NCI-H1092 treated with DMSO at 0.1 percent for 48 hours (cell line): ENCODE data around the gene AP1S1.

ENCODE experiments used
- DNase-seq: peaks from one replicate; lab custom pipeline; 2025; lab: John Stamatoyannopoulos, UW

The AP1S1 gene

DNA sequence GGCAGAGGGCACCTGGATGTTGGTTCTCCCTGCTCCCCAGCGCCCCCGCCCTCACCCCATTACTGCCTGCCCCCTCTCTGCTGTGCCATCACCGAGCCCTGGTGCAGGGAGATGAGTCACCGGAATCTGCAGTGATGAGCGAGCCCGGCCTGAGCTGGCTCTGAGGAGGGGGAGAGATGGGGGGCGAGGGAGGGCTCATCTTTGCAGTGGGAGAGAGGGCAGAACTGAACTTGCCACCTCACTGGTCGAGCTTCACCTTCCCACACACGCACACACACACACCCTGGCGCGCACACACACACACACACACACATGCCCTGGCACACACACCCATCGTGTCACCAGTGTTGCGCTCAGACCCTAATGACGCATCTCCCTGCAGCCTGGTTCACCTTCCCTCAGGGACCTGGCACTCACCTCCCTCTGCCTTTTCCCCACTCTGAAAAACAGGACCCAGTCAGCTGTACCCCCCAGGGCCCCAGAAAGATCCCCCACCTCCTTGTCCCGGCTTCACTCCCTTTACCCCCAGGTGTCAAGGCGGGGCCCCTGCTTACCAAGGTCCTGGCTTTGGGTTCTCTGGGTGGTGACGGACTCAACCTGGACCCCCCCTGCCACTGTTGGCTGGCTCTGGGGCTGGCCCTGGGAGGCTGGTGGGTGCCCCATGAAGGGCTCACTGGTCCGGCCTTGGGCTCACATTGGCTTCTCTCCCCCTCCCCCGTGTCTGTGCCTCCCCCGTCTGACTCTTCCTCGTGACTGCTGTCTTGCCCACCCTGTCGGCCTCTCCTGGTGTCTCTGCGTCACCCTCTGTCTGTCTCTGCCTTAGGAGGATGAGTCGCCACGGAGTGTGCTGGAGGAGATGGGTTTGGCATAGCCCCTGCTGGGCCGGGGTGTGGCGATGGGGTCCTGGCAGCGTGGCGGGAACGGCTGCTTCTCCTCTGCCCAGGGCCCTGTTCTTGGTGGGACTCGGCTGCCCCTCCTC lies 5.7 kb downstream of the AP1S1 start:
- DNase-seq, result no peak

GRCh38 chr7:101160910-101161309 lies 6.6 kb downstream of the AP1S1 start:
- no peak for DNase-seq

- DNase-seq, result no peak
These were observed 7.6 kb downstream of the AP1S1 start for GRCh38 chr7:101161692-101162471.

DNA sequence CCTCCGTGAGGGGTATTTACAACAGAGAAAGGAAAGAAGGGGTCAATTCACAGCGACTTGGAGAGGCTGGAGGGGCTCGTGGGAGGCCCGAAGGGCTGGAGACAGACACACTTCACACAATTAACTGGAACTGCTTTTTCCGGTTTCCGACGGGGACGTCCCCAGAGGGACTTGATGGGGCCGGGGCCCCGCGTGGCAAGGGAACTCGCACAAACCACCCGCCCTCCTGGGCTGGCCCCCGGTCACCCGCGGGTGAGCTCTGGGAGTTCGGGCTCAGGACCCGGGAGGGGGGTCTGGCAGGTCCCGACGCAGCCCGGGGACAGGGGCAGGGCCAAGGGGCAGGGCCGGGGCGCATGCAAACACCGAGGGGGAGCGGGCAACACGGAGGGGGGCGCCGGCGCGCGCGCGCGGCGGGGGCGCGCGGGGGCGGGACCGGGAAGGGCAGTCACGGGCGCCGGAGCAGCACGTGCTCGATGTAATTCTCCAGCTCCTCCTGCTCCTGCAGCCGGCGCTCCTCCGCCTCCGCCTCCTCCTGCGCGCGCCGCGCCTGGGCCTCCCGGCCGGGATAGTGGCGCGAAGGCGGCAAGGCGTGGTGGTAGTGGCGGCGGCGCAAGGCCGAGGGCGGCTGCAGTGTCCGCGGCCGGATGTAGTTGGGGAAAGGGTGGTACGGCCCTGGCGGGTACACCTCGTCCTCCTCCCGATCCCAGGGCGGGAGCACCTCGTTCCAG lies 8.4 kb downstream of the AP1S1 start:
- DNase-seq, result peak; percentile 82

DNA sequence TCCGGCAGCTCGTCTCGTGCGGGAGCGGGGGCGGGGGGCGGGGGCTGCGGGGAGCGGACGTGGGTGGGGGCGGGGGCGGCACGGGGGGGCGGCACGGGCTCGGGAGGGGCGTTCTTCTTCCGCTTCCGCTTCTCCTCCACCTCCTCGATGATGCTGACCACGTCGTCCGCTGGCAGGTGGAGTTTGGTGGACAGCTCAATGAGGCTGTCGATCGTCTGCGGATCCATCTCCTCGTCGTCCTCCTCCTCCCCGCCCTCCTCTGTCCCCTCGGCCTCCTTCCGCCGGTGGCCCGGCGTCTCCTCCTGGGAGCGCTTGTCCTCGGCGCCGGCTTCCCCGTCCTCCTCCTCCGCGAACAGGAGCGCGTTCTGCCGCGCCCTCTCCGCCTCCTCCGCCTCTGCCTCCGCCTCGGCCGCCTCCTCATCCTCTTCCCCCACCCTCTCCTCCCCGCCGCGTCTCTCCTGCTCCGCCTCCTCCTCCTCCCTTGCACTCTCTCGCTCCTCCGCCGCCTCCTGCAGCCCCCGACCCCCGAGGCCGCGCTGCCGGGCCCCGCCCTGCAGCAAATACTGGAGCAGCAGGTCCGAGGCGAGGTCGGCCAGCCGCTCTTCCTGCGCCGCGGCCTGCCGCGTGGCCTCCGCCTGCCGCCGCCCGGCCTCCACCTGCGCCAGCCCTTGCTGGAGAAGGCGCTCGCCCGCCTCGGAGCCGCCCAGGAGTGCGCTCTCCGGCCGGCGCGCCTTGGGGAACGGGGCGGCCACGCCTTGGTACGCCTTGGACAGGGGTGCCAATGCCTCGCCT lies 9.2 kb downstream of the AP1S1 start:
- DNase-seq, result peak; percentile 82

DNA sequence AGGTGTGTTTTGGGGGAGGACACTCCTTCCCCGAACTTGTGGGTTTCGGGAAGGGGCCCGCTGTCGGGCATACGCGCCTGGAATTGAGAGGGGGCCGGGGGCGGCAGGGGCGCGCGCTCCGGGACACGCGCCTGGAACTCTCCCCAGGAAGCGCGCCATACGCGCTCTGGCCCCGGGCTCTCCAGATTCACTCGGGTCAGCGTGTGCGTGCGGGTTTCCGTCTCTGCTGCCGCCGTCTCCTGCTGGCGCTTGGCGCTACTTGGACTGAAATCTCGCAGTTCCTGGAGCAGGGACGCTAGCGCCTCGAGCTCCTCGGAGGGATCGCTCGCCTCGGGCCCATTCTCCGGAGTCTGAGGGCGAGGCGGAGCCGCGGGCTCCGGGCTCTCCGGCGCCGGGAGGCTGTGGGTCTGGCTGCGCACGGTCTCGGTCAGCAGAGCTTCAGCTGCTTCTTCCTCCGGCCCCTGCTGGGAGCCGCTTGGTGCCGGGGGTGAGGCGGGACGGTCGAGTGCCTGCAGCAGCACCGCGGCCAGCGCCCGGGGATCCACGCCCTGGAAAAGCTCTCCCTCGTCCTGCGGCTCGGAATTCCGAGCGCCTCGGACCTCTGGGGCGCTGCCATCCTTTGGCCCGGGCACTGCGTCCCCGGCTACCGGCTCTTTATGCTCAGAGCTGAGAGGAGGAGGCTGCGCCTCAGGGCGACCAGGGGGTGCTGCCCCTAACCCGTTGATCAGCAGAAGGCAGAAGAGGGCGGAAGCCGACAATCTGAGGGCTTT lies 10.0 kb downstream of the AP1S1 start:
- DNase-seq, result no peak

GRCh38 chr7:101165075-101165957 lies 11.0 kb downstream of the AP1S1 start, which contains the start of gene VGF:
Gene VGF, minus strand, starts transcription at chr7:101165569. Its CDS starts 726 bp downstream, at chr7:101164843.
- peak; percentile 95 for DNase-seq

GRCh38 chr7:101165958-101166647 lies 11.8 kb downstream of the AP1S1 start:
- DNase-seq, result no peak

DNA sequence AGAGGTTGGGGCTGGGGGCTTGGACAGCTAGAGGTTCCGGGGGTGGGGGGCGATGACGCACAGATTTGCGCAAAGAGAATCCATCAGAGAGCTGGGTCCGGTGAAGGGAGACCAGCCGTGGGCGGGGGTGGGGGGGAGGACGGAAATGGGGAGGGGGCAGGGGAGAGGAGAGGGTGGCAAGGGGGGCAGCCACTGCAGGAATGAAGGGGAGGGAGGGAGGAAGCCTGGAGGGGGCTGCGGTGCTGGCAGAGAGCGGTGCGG lies 12.3 kb downstream of the AP1S1 start:
- no peak for DNase-seq

- DNase-seq, result no peak
These were observed 12.8 kb downstream of the AP1S1 start for GRCh38 chr7:101166909-101167644.

- no peak for DNase-seq
These were observed 13.6 kb downstream of the AP1S1 start for GRCh38 chr7:101167645-101168411.

DNA sequence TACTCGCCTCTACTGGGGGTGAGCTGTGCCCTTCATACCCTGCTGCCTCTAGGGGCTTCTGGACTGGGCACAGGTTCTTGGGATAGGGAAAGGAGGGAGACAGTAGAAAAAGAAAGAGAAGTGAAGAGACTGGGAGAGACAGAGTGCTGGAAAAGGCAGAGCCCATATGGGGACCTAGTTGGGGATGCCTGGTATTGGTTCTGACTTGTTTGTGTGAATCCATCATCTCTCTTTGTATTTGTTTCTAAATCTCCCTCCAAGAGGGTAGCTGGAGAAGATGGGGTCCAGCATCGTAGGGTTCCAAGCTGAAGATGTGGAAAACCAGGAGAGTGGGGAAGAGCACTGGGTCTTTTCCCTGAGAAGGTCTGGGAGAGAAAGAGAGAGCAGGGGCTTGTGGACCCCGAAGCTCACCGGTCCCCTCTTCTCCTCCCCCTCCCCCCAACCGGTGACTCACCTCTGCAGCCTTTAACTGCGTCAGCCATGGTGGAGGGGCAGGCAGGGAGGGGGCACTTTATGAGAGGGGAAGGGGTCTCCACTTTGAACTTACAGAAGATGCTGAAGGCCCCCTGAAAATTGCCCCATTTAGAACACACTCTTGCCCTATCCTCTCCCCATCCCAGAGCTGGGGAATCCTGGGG lies 14.3 kb downstream of the AP1S1 start:
- DNase-seq, result no peak

DNA sequence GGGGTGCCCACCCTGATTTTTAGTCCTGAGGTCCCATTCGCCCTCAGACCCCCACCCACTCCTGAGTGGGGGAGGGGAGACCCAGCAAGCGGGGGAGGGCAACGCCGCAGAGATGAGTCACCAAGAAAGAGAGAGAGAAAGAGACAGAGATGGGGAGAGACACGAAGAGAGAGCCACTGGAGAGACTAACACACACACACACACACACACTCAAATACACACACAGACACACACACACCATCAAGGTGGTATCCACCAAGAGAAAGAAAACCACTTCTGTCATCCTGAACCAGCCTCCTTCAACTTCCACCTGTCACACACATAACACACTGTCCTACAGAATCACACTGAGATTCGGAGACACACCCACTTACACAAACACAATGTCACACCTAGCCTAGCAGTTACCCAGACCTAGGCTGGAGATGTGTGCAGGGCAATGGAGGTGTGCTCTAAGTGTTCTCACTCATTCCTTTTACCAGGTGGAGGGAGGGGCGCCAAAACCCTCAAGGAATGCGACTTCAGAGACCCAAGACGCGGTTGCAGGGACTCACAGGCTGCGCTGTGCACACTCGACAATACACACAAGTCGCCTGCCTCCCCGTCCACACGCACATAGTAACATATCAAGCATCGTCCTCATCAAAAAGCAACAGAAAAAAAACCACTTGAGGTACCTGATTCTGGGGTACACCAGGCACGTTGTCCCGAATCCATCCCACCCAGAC lies 15.0 kb downstream of the AP1S1 start:
- DNase-seq, result no peak

GRCh38 chr7:101169838-101170551 lies 15.7 kb downstream of the AP1S1 start:
- peak; percentile 69 for DNase-seq

- DNase-seq, result no peak
These were observed 16.6 kb downstream of the AP1S1 start for GRCh38 chr7:101170617-101171441.
